Activated T-cell treated with anti-CD3 and anti-CD28 coated beads, Interleukin-2, amount 50 U/mL, for 48 hours (primary cell): ENCODE data around the gene ADH4.

Experiments
- DNase-seq, 2 experiments: peaks; one replicate each; pipeline ENCODE4 v3.0.0-alpha.2; 2020

The ADH4 gene

GRCh38 chr4:99078931-99079624 lies 65.0 kb downstream of the ADH4 start:
- DNase-seq: no peak

- no peak for DNase-seq
Measured at GRCh38 chr4:99078336-99078735, 65.8 kb downstream of the ADH4 start.

DNA sequence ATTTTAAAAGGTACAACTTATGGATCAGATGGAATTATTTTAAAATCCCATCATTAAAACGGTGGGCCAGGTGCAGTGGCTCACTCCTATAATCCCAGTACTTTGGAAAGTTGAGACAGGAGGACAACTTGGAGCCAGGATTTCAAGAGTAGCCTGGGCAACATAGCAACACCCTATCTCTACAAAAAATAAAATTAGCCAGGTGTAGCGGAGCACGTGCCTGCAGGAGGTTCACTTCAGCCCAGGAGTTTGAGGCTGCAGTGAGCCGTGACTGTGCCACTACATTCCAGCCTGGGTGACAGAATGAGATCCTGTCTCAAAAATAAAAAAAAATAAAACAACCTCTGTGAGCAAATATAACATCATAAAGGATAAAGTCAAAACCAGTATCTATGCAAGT lies 66.9 kb downstream of the ADH4 start:
- no peak for DNase-seq

DNA sequence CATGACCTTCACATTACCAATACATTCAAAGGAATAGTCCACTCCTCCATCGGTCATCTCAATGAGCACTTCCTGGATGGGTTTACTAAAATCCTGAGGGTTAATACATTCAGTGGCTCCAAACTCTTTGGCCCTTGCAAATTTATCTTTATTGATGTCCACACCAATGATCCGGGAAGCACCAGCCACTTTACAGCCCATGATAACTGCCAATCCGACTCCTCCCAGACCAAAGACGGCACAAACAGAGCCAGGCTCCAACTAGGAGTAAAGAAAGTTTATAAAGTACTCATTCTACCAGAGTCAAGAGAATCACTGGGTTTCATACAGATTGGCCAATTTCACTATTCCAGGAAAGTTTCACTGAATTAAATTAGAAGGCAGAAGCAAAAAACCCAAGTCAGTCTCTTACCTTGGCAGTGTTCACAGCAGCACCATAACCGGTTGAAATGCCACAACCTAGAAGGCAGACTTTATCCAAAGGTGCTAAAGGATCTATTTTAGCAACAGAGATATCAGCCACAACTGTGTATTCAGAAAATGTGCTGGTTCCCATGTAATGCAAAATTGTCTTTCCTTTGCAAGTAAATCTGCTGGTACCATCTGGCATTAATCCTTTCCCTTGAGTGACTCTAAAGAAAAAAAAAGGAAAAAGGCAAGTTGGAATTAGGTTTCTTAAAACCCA lies 67.7 kb downstream of the ADH4 start:
- DNase-seq: no peak

- no peak for DNase-seq
Measured at GRCh38 chr4:99074816-99075215, 69.3 kb downstream of the ADH4 start.
